Stimulated activated CD4-positive, alpha-beta T cell treated with anti-CD3 and anti-CD28 coated beads, Interleukin-1b, Interleukin-23, amount 100 ng/mL, for 48 hours (primary cell): ENCODE data around the gene ARNT2.
"Not testable (repeated sequence)": the region's sequence is repeated elsewhere in the genome, so short reads cannot be mapped to it uniquely, and the experiment has no call there.

Experiments used
- DNase-seq: peaks from one replicate; pipeline ENCODE4 v3.0.0-alpha.2; 2020

Gene ARNT2

DNA sequence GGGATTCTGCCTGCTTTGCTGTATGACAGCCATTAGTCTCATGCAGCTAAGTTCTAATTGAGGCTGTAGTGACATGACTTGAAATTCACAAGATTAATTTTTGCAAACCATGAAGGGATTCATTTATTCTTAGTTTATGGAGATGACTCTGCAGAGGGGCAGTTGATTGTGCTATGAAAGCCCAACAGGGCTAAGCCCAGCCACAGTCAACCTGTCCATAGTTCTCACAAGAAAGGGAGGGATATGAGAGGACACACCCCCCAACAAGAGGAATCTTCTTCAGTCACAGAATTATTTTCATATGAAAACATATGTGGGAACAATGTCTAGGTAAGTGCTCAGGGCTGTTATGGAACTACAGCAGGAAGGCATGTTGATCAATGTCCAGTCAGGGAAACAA lies 229.0 kb downstream of the ARNT2 start:
- no peak for DNase-seq

DNA sequence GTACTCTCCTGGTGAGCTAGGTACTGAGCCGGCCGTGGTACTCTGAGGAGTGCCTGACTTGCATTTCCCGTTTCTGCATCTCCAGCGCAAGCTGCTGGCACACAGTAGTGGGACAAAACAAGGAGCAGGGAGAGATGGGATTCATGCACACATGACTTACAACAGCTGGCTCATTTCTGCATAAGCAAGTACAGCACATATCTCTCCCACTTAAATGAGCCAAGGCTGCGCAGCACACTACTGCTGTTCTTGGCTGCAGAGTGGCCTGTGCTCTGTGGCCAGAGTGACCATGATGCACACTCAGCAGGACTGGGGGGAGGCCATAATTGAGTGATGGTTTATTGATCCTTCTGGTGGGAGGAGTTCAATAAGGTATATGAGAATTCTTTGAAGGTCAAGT lies 231.8 kb downstream of the ARNT2 start:
- no peak for DNase-seq

GRCh38 chr15:80636675-80637074 lies 232.5 kb downstream of the ARNT2 start:
- DNase-seq = no peak

DNA sequence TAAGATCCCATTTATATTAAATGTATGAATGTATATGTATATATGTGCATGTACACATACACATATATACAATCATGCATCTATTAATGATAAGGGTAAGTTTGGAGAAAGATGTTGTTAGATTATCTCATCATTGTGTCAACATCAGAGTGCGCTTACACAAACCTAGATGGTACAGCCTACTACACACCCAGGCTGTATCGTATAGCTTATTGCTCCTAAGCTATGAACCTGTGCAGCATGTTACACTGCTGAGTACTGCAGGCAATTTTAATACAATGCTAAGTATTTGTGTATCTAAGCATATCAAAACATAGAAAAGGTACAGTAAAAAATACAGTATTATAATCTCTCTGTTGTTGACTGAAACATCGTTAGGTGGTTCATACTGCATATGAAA lies 233.6 kb downstream of the ARNT2 start:
- no peak for DNase-seq

DNA sequence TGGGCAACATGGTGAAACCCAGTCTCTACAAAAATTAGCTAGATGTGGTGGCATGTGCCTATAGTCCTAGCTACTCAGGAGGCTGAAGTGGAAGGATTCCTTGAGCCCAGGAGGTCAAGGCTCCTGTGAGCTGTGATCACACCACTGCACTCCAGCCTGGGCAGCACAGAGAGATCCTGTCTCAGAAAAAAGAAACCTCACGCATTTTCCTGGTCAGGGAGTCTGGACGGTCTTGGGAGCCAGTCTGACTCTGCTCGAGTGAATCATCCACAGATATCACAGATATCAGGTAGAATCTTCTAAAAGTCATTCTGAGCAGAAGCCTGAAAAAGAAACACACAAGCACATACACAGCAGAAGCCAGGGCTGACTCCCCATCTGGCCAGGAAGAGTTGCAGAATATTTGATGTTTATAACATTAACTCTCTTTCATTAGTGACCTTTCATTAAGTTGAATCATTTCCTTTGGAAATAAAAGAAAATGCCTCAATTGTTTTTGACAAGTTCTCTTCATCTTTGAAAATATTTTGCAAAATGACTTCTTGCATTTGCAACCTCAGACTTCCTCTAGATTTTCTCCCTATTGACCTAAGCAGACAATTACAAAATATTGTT lies 234.5 kb downstream of the ARNT2 start:
- DNase-seq = no peak

GRCh38 chr15:80639168-80639555 lies 235.0 kb downstream of the ARNT2 start:
- DNase-seq = no peak

GRCh38 chr15:80640531-80641121 lies 236.4 kb downstream of the ARNT2 start:
- no peak for DNase-seq

- no peak for DNase-seq
Observed at GRCh38 chr15:80641384-80641783, 237.2 kb downstream of the ARNT2 start.

DNA sequence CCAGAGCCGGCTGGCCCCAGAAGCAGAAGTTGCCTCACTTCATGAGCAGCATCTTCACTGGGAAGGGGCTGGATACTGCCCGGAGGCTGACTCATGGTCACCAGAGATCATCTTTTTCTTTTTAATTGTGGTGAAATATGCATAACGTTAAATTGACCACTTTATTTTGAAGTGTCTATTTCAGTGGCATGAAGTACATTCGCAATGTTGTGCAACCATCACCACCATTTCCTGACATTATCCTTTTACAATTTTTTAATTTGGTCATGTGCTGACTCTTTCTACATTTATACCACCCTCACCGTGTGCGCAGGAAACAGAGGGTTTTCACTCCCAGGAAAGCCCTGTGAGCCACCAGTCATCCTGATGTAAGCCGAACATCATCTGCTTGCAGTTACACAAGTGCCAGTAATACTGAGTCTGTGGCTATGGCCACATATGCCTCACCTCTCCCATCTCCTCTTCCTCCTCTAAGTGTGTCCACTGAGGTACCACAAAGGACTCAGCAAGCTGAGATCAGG lies 239.3 kb downstream of the ARNT2 start:
- no peak for DNase-seq

DNA sequence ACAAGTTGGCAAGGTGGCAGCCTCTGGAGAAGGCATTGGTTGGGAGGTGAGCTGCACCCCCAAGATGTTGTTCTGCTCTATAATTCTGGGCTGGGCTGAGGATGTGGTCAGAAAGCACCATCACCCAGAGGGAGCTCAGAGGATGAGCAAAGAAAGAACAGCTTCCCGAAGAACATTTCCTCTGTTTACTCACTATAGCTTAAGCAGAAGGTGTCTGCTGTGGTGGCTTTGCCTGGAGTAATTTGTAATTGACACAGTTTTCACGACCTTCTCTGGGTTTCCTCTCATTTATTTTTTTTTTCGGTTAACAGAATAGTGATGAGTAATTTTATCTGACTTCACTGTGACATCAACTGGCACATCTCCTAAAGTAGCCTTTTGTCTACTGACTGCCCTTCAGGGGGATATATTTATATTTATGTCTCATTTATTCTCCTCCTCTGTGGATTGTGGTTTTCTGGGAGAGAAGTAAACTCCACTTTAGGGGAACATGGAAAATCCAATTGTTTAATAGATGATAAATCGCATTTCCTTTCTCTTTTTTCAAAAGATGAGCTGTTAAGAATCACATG lies 241.4 kb downstream of the ARNT2 start:
- DNase-seq = no peak

DNA sequence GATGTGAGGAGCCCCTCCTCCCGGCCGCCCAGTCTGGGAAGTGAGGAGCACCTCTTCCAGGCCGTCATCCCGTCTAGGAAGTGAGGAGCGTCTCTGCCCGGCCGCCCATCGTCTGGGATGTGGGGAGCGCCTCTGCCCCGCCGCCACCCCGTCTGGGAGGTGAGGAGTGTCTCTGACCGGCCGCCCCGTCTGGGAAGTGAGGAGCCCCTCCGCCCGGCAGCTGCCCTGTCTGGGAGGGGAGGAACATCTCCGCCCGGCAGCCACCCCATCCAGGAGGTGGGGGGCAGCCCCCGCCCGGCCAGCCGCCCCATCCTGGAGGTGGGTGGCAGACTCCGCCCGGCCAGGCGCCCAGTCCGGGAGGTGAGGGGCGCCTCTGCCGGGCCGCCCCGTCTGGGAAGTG lies 243.2 kb downstream of the ARNT2 start:
- DNase-seq = not testable (repeated sequence)
